GM12873 (cell line): ENCODE results near the gene THSD7B.

ENCODE experiments used
- CTCF ChIP-seq: IDR thresholded peaks from 2 replicates; pipeline ENCODE4 v1.5.1; 2012; ENCODE audit warnings: low read depth, mild to moderate bottlenecking, moderate library complexity, low read length, control low read depth; ENCODE audit not compliant: insufficient read depth; ENCODE audit errors: missing control alignments

Gene THSD7B

GRCh38 chr2:137155356-137156104 is 390.2 kb downstream of the THSD7B start:
- TF ChIP-seq CTCF: no peak

- TF ChIP-seq CTCF: no peak
These were observed 391.0 kb downstream of the THSD7B start for GRCh38 chr2:137156221-137156844.

- TF ChIP-seq CTCF: no peak
These were observed 392.5 kb downstream of the THSD7B start for GRCh38 chr2:137157851-137158250.

DNA sequence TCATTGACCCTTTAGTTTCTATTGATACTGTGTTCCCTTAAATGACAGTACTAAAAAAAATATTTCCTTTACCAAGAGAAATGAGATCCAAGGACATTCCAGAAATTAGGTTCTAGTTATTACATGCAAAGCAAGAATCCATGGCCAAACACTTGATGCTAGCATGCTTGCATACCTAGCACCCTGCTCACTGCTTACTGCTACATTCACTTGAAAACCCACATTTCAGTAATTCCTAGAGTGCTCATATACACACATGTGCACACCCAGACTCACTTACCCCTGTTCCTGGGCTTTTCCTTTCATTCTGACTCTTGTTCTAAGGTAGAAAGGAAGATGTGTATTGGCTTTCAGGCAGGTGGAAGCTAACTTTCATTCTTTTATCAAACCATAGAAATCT is 395.9 kb downstream of the THSD7B start:
- TF ChIP-seq CTCF: no peak

DNA sequence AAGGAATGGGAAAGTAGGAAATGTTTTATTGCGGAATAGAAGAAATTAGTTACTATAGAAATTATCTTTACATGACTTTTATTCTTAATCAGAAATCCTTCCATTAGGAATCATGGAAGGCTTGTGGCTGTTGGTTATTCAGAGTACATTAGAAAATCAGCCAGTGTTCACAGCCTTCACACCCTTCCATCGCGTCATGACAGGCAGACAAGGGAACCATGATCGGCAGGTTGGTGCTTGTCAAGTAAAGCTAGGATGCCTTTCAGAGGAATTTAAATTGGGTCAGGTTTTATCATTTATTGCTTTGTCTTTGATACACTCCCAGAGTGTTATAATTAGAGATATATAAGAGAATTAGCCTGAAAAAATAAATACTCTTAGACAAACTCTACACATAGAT is 400.6 kb downstream of the THSD7B start:
- TF ChIP-seq CTCF: no peak

DNA sequence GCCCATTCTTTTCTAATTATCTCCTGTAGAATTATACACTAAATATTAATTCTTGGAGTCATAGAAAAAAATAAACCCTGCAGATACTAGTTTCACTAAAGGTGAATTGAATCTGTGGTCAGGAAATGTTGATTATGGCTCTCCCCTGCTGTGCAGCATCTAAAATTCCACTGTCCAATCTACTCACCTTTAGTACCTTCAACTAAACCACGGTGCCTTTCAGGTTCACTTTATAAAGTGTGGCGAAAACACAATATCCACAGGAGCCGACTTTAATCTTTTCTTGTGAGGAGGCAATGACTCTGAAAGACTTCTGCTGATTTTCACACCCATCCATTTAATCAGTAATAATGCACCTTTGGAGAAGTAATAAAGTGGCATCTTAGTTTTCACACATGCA is 402.3 kb downstream of the THSD7B start:
- no peak for TF ChIP-seq CTCF

DNA sequence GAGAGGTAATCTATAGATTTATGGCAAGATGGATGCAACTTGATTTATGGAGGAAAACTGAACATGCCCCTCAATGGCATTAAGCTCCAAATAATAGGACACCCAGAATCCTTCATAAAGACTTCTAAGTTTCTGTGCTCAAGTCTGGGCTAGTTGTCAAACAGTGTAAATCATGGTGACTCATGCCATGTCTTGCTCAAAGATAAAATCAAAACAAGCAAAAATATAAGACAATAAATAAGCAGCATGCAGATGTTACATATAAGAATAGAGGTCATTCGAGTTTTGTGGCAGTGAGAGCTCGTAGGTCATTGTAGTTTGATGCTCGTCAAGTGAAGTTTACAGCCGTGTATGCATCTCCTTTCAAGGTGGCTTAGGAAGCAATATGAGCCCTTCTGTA is 403.2 kb downstream of the THSD7B start:
- TF ChIP-seq CTCF: no peak
